Erythroblast (primary cell): Measurements from ENCODE around the gene C9orf78.

Source experiments
- GATA1 ChIP-seq: IDR thresholded peaks from 2 replicates; pipeline ENCODE4 v1.6.1; 2011; ENCODE audit warnings: low read depth, mild to moderate bottlenecking, control low read depth, low read length, moderate library complexity
- POLR2A ChIP-seq: IDR thresholded peaks from 2 replicates; pipeline ENCODE4 v1.6.1; 2011; ENCODE audit warnings: mild to moderate bottlenecking, low read length

- TF ChIP-seq POLR2A (no peak), GATA1 (no peak)
Observed at GRCh38 chr9:129852579-129852978, 17.5 kb upstream of the C9orf78 start.
